ENCODE measurements around the gene C6orf118. TPM values are rescaled to one million over a fixed set of nuclear protein-coding genes. Genes with fewer than 3 reads are reported as not detected.

The C6orf118 gene
- polyA plus RNA-seq, 6 donors from 2014 or later = not detected

DNA sequence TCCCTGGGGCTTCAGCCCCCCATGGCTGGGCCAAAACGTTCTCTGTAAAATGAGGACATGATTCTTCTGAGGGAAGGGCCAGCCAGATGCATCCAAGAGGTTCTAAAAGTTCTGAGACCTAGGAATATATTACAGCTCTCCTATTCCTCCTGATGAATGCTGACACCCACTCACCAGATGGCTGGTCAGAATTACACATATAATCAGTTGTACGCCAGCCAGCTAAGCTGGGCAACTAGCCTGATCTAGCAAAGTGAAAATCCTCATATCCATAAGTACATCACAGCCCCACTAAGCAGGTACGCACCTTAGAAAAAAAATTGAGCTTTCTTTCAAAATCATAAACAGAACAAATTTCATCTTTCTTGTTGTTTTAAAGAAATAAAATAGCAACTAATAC lies 34.8 kb downstream of the C6orf118 start:
- no peak for ATAC-seq (ENCODE audit: low read depth in 2 of 2)
- H3K4me1 Mint-ChIP-seq = no peaks in the 10 kb centered on the region

DNA sequence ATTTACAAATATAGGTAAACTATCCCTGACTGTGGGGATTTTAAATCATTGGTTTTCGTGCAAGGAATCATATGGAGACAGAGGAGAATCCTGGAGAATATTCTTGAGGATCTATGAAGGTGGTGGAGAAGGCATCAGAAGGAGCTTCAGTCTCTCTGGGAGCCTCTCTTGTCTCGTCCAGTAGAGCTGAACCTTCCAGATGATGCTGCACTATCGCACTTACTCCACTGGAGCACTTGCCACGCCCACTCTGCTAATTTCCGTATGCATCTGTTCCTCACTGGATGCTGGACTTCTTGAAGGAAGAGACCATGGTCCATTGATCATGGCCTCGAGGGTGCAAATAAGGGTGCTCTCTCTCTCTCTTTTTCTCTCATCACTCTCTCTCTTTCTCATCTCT lies 36.8 kb downstream of the C6orf118 start:
- no peaks in the 10 kb centered on the region for H3K27me3 Mint-ChIP-seq
- no peak overlapping the region for H3K4me3 Mint-ChIP-seq
- peak overlapping the region in 1 of 6 donors; percentile 35 for H3K27ac Mint-ChIP-seq
- H3K36me3 Mint-ChIP-seq = no peaks in the 10 kb centered on the region
- ATAC-seq (ENCODE audit: low read depth in 2 of 2) = no peak
- no peaks in the 10 kb centered on the region for H3K4me1 Mint-ChIP-seq
- no peak for DNase-seq
- H3K9me3 Mint-ChIP-seq = peaks cover 4 to 15% (median 8%) of the 10 kb centered on the region in 7 donors

More for the DNA sequence above, 34.8 kb downstream of the C6orf118 start:
- Mint-ChIP-seq H3K27ac (no peak overlapping the region), H3K27me3 (no peaks in the 10 kb centered on the region), H3K9me3 (peaks cover 3 to 19% (median 7%) of the 10 kb centered on the region in 7 donors), H3K4me3 (no peak overlapping the region), H3K36me3 (no peaks in the 10 kb centered on the region)
- DNase-seq = no peak

DNA sequence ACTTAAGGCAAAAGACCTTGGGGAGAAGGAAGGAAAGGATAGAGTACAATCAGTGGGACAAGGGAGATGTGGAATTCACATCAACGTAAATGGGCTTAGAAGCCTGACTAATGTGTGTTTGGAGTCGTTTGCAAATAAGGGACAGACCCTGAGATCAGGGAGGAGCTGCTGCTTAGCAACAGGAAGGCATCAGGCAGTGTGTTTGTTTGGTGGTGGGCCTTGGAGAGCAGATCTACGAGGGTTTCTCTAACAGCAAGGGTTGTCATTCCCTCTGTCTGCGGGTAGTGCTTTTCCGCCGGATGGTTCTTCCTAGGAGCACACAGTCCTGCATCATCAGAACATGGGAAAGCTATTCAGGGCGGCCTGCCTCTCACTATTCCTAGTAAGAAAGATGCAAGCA lies 40.4 kb downstream of the C6orf118 start:
- no peak overlapping the region for H3K27ac Mint-ChIP-seq

GRCh38 chr6:165266621-165267020 lies 42.8 kb downstream of the C6orf118 start:
- Mint-ChIP-seq H3K4me3 (peak overlapping the region in 1 of 8 donors; percentile 29), H3K27ac (no peak overlapping the region), H3K9me3 (peaks cover 4 to 10% (median 7%) of the 10 kb centered on the region in 7 donors), H3K27me3 (no peaks in the 10 kb centered on the region), H3K4me1 (no peaks in the 10 kb centered on the region), H3K36me3 (no peaks in the 10 kb centered on the region)
- DNase-seq = no peak
- no peak for ATAC-seq (ENCODE audit: low read depth in 2 of 2)

More for the DNA sequence above, 40.4 kb downstream of the C6orf118 start:
- H3K9me3 Mint-ChIP-seq = peaks cover 5 to 12% (median 7%) of the 10 kb centered on the region in 7 donors
- DNase-seq (no peak), ATAC-seq (ENCODE audit: low read depth in 2 of 2) (no peak)
- H3K4me3 Mint-ChIP-seq = no peak overlapping the region
- no peaks in the 10 kb centered on the region for H3K36me3 Mint-ChIP-seq
- H3K27me3 Mint-ChIP-seq = no peaks in the 10 kb centered on the region
- no peaks in the 10 kb centered on the region for H3K4me1 Mint-ChIP-seq

GRCh38 chr6:165266191-165266590 lies 43.2 kb downstream of the C6orf118 start:
- H3K4me1 Mint-ChIP-seq = no peaks in the 10 kb centered on the region
- no peaks in the 10 kb centered on the region for H3K27me3 Mint-ChIP-seq
- no peak for ATAC-seq (ENCODE audit: low read depth in 2 of 2)
- H3K27ac Mint-ChIP-seq = no peak overlapping the region
- H3K36me3 Mint-ChIP-seq = no peaks in the 10 kb centered on the region
- no peak overlapping the region for H3K4me3 Mint-ChIP-seq
- H3K9me3 Mint-ChIP-seq = peaks cover 4 to 10% (median 7%) of the 10 kb centered on the region in 7 donors
- DNase-seq = no peak

DNA sequence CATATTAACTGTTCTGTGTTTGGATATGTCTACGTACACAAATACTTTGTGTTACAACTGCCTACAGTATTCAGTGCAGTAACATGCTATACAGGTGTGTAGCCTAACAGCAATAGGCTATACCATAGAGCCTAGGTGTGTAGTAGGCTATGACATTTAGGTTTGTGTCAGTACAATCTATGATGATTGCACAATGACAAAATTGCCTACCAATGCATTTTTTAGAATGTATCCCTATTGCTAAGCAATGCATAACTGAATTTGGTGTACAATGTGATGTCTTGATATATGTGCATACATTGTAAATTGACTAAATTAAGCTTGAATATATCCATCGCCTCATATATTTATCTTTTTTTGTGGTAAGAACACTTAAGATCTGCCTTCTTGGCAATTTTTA lies 48.9 kb downstream of the C6orf118 start:
- no peak for ATAC-seq (ENCODE audit: low read depth in 2 of 2)
- no peak overlapping the region for H3K4me3 Mint-ChIP-seq
- H3K9me3 Mint-ChIP-seq = peaks cover 11 to 46% (median 20%) of the 10 kb centered on the region in 7 donors
- no peaks in the 10 kb centered on the region for H3K4me1 Mint-ChIP-seq
- H3K27me3 Mint-ChIP-seq = no peaks in the 10 kb centered on the region
- DNase-seq = no peak
- peaks cover 0 to 15% of the 10 kb centered on the region in 2 donors for H3K36me3 Mint-ChIP-seq
- H3K27ac Mint-ChIP-seq = no peak overlapping the region

GRCh38 chr6:165249808-165250207 lies 59.6 kb downstream of the C6orf118 start:
- peaks cover 0 to 18% (median 7%) of the 10 kb centered on the region in 7 donors for H3K9me3 Mint-ChIP-seq
- no peaks in the 10 kb centered on the region for H3K36me3 Mint-ChIP-seq
- H3K4me1 Mint-ChIP-seq = no peaks in the 10 kb centered on the region
- DNase-seq (no peak), ATAC-seq (ENCODE audit: low read depth in 2 of 2) (no peak)
- H3K27ac Mint-ChIP-seq = no peak overlapping the region
- no peak overlapping the region for H3K4me3 Mint-ChIP-seq
- no peaks in the 10 kb centered on the region for H3K27me3 Mint-ChIP-seq

GRCh38 chr6:165245701-165246100 lies 63.7 kb downstream of the C6orf118 start:
- Mint-ChIP-seq H3K4me3 (no peak overlapping the region), H3K27ac (peak overlapping the region in 1 of 6 donors; percentile 1), H3K27me3 (no peaks in the 10 kb centered on the region), H3K36me3 (no peaks in the 10 kb centered on the region), H3K4me1 (no peaks in the 10 kb centered on the region), H3K9me3 (peaks cover 0 to 9% (median 4%) of the 10 kb centered on the region in 7 donors)
- DNase-seq (no peak), ATAC-seq (ENCODE audit: low read depth in 2 of 2) (no peak)

GRCh38 chr6:165245287-165245686 lies 64.1 kb downstream of the C6orf118 start:
- no peak for DNase-seq
- H3K27ac Mint-ChIP-seq = no peak overlapping the region
- ATAC-seq (ENCODE audit: low read depth in 2 of 2) = no peak
- H3K27me3 Mint-ChIP-seq = no peaks in the 10 kb centered on the region
- no peaks in the 10 kb centered on the region for H3K36me3 Mint-ChIP-seq
- H3K4me1 Mint-ChIP-seq = no peaks in the 10 kb centered on the region
- peaks cover 0 to 9% (median 4%) of the 10 kb centered on the region in 7 donors for H3K9me3 Mint-ChIP-seq
- no peak overlapping the region for H3K4me3 Mint-ChIP-seq

- H3K27me3 Mint-ChIP-seq = no peaks in the 10 kb centered on the region
- DNase-seq (no peak), ATAC-seq (ENCODE audit: low read depth in 2 of 2) (no peak)
- H3K4me3 Mint-ChIP-seq = no peak overlapping the region
- peak overlapping the region in 1 of 6 donors; percentile 47 for H3K27ac Mint-ChIP-seq
- H3K4me1 Mint-ChIP-seq = no peaks in the 10 kb centered on the region
- H3K9me3 Mint-ChIP-seq = peaks cover 0 to 8% (median 4%) of the 10 kb centered on the region in 7 donors
- H3K36me3 Mint-ChIP-seq = no peaks in the 10 kb centered on the region
Measured at GRCh38 chr6:165244524-165245247, 64.7 kb downstream of the C6orf118 start.

GRCh38 chr6:165243801-165244200 lies 65.6 kb downstream of the C6orf118 start:
- Mint-ChIP-seq H3K36me3 (no peaks in the 10 kb centered on the region), H3K4me3 (no peak overlapping the region), H3K9me3 (peaks cover 0 to 11% (median 2%) of the 10 kb centered on the region in 7 donors), H3K27ac (no peak overlapping the region), H3K27me3 (no peaks in the 10 kb centered on the region), H3K4me1 (no peaks in the 10 kb centered on the region)
- no peak for DNase-seq
- ATAC-seq (ENCODE audit: low read depth in 2 of 2) = no peak

- peaks cover 11 to 38% (median 15%) of the 10 kb centered on the region in 7 donors for H3K9me3 Mint-ChIP-seq
- H3K36me3 Mint-ChIP-seq = peaks cover 0 to 6% of the 10 kb centered on the region in 2 donors
- DNase-seq (no peak), ATAC-seq (ENCODE audit: low read depth in 2 of 2) (no peak)
- H3K4me1 Mint-ChIP-seq = no peaks in the 10 kb centered on the region
- no peak overlapping the region for H3K27ac Mint-ChIP-seq
- H3K27me3 Mint-ChIP-seq = no peaks in the 10 kb centered on the region
- H3K4me3 Mint-ChIP-seq = no peak overlapping the region
Measured at GRCh38 chr6:165236326-165236725, 73.1 kb downstream of the C6orf118 start.

- Mint-ChIP-seq H3K4me1 (no peaks in the 10 kb centered on the region), H3K27me3 (no peaks in the 10 kb centered on the region), H3K27ac (no peak overlapping the region), H3K9me3 (peaks cover 9 to 33% (median 20%) of the 10 kb centered on the region in 7 donors), H3K36me3 (peaks cover 0 to 6% of the 10 kb centered on the region in 2 donors), H3K4me3 (no peak overlapping the region)
- DNase-seq (no peak), ATAC-seq (ENCODE audit: low read depth in 2 of 2) (no peak)
Measured at GRCh38 chr6:165232731-165233488, 76.5 kb downstream of the C6orf118 start.
